Endothelial cell of umbilical vein (primary cell): ENCODE results near the gene SPTBN4. TPM values are rescaled to one million over a fixed set of nuclear protein-coding genes. Genes with fewer than 3 reads are reported as not detected.

Experiments used
- BruUV-seq: library from RNA; stranded (reverse); fragments of 400-500 nt; replicated peaks from 2 replicates; lab custom pipeline; 2021; lab: Mats Ljungman, UMichigan
- CTCF ChIA-PET: fragments of 300-600, 350-600 bp; sonication (Branson Sonifier 250); formaldehyde crosslinking; loops from one replicate; lab custom pipeline; 2021; ENCODE audit warnings: antibody characterized with exemption, inconsistent platforms; lab: Charles Lee
- POLR2A ChIA-PET: fragments of 300-600, 350-600 bp; sonication (Branson Sonifier 250); formaldehyde crosslinking; loops from one replicate; lab custom pipeline; 2021; ENCODE audit warnings: antibody characterized with exemption, inconsistent platforms; lab: Charles Lee
- DNase-seq: peaks from one replicate; pipeline ENCODE4 v3.0.0-alpha.2; 2011; ENCODE audit warnings: low read depth, low spot score
- FAIRE-seq: peaks from 2 replicates; lab custom pipeline; 2011; peaks lifted over from hg19 to GRCh38; lab: Jason Lieb, UNC
- H2AFZ ChIP-seq: 2 replicates; pipeline ENCODE4 v1.6.0; 2012; ENCODE audit warnings: low read depth, low read length, control low read depth, inconsistent platforms
- H3K27ac ChIP-seq: 2 replicates; pipeline ENCODE4 v1.5.1; 2011; ENCODE audit warnings: low read depth, mild to moderate bottlenecking, control low read depth, low read length, moderate library complexity; ENCODE audit not compliant: insufficient read depth
- H3K27me3 ChIP-seq, 2 experiments: 2 replicates each; pipeline versions ENCODE4 v1.6.0 to v1.6.1; 2011; ENCODE audit warnings: low read length in 2 of 2, mixed read lengths in 1 of 2; ENCODE audit not compliant: control insufficient read depth in 2 of 2, insufficient read depth in 2 of 2
- H3K36me3 ChIP-seq, 2 experiments: 2 replicates in 1 of 2; 3 replicates in 1 of 2; pipeline ENCODE4 v1.5.1; 2011; ENCODE audit warnings: low read length in 2 of 2, mild to moderate bottlenecking in 1 of 2, moderate library complexity in 1 of 2; ENCODE audit not compliant: control insufficient read depth in 2 of 2, insufficient read depth in 2 of 2; ENCODE audit errors: extremely low read depth in 1 of 2
- H3K4me1 ChIP-seq: 3 replicates; pipeline ENCODE4 v1.5.1; 2011; ENCODE audit warnings: mild to moderate bottlenecking, low read length; ENCODE audit not compliant: control insufficient read depth, insufficient read depth; ENCODE audit errors: extremely low read depth
- H3K4me2 ChIP-seq: 2 replicates; pipeline ENCODE4 v1.6.1; 2011; ENCODE audit warnings: low read length, control low read depth, mixed read lengths; ENCODE audit not compliant: insufficient read depth
- H3K4me3 ChIP-seq, 3 experiments: fragments of 200-600 bp in 1 of 3; sonication (generic), shearing (Covaris generic) in 1 of 3; replicated peaks in 1 of 3; 2 replicates each; pipeline ENCODE4 v1.5.1; 2011 to 2016; ENCODE audit warnings: control low read depth in 3 of 3, low read length in 3 of 3, mild to moderate bottlenecking in 2 of 3, inconsistent platforms in 1 of 3, low read depth in 1 of 3, moderate library complexity in 1 of 3; ENCODE audit not compliant: insufficient read depth in 1 of 3
- H3K79me2 ChIP-seq: 2 replicates; pipeline ENCODE4 v1.6.0; 2012; ENCODE audit warnings: low read length, inconsistent platforms; ENCODE audit not compliant: control insufficient read depth, insufficient read depth
- H3K9ac ChIP-seq: replicated peaks from 2 replicates; pipeline ENCODE3; 2011; ENCODE audit warnings: low read length, control low read depth; ENCODE audit not compliant: insufficient read depth; ENCODE audit errors: extremely low read depth
- H3K9me1 ChIP-seq: replicated peaks from 3 replicates; pipeline ENCODE4 v1.6.0; 2011; ENCODE audit warnings: mild to moderate bottlenecking, low read length; ENCODE audit not compliant: control insufficient read depth, insufficient read depth; ENCODE audit errors: extremely low read depth
- H3K9me3 ChIP-seq: replicated peaks from 2 replicates; pipeline ENCODE4 v1.5.1; 2012; ENCODE audit warnings: low read length, inconsistent platforms; ENCODE audit not compliant: control insufficient read depth, insufficient read depth
- H4K20me1 ChIP-seq: replicated peaks from 2 replicates; pipeline ENCODE3; 2011; ENCODE audit warnings: mild to moderate bottlenecking, low read length; ENCODE audit not compliant: control insufficient read depth, insufficient read depth; ENCODE audit errors: extremely low read depth
- EZH2 ChIP-seq: IDR thresholded peaks from 2 replicates; pipeline ENCODE4 v1.6.1; 2012; ENCODE audit warnings: borderline replicate concordance, low read depth, mild to moderate bottlenecking, moderate library complexity, low read length, inconsistent platforms; ENCODE audit not compliant: severe bottlenecking
- MAX ChIP-seq: IDR thresholded peaks from 2 replicates; pipeline ENCODE4 v1.6.1; 2011; ENCODE audit not compliant: insufficient read depth, insufficient read length
- POLR2A ChIP-seq: IDR thresholded peaks from 2 replicates; pipeline ENCODE4 v1.6.1; 2012; ENCODE audit warnings: low read depth, mild to moderate bottlenecking, control low read depth, low read length
- dilution Hi-C: fragments of 300-500 bp; cut with MboI; formaldehyde crosslinking; loops from one replicate; pipeline ENCODE4 v1.15.0; 2019; ENCODE audit warnings: low sequenced_read_pairs; ENCODE audit not compliant: extremely low pct_ligation_motif_present
- intact Hi-C: fragments of 100-400 bp; cut with micrococcal nuclease; formaldehyde crosslinking; loops from one replicate; pipeline ENCODE4 v1.10.0; 2022
- polyA plus RNA-seq, 4 experiments: library from polyadenylated mRNA; depleted of rRNA in 3 of 4; stranded (reverse) in 3 of 4; unstranded in 1 of 4; fragments of >200 nt; gene quantifications; 2 replicates each; pipeline versions ENCODE4 v1.2.1 to v1.2.3, GENCODE V29; 2011 to 2012; ENCODE audit warnings: missing spikeins in 1 of 4
- total RNA-seq: library from RNA; stranded (reverse); gene quantifications from 2 replicates; pipeline ENCODE4 v1.2.3, GENCODE V29; 2021
- TF ChIP-seq, protein P1 (sequence below), 2 donors: IDR thresholded peaks; 1 replicate in 1 of 2; 2 replicates in 1 of 2; pipeline ENCODE4 v1.5.1; 2011; ENCODE audit warnings: low read length in 2 of 2, mild to moderate bottlenecking in 2 of 2, moderate library complexity in 2 of 2, control low read depth in 1 of 2, inconsistent platforms in 1 of 2, low read depth in 1 of 2; ENCODE audit not compliant: insufficient read depth in 1 of 2; ENCODE audit errors: extremely low read depth in 1 of 2

SPTBN4 gene
- total and polyA plus RNA-seq, 2 donors (not counting 3 experiments of a cell fraction or from before 2014, with no cell fraction given) = 0.33 TPM; not detected in 1

GRCh38 chr19:40519352-40520322 lies 52.8 kb downstream of the SPTBN4 start:
- dilution Hi-C loops = no loop called here
- Histone ChIP-seq H3K79me2 (no peaks in the 10 kb centered on the region), H3K4me2 (no peak overlapping the region), H3K27me3 (peaks cover 2 to 8% of the 10 kb centered on the region in 2 experiments), H2AFZ (no peak overlapping the region), H3K9me1 (no peaks in the 10 kb centered on the region), H3K36me3 (no peaks in the 10 kb centered on the region), H3K9ac (no peak overlapping the region), H4K20me1 (no peaks in the 10 kb centered on the region), H3K4me3 (no peak overlapping the region), H3K9me3 (no peaks in the 10 kb centered on the region), H3K4me1 (no peaks in the 10 kb centered on the region), H3K27ac (no peak overlapping the region)
- no peak for FAIRE-seq
- ChIA-PET CTCF (interaction anchor here (0.7 kb wide), 1 partner anchor 214 kb away, joined by 3 read pairs; no protein-coding TSS in a partner anchor), POLR2A (no interaction called here)
- no TSS peak for BruUV-seq
- intact Hi-C loops = loop anchor here (10.0 kb wide), 1 partner anchor 375 kb away; no protein-coding TSS in a partner anchor
- no peak for DNase-seq
- TF ChIP-seq POLR2A (no peak), EZH2 (no peak), MAX (no peak)
- TF ChIP-seq, protein P1, sequence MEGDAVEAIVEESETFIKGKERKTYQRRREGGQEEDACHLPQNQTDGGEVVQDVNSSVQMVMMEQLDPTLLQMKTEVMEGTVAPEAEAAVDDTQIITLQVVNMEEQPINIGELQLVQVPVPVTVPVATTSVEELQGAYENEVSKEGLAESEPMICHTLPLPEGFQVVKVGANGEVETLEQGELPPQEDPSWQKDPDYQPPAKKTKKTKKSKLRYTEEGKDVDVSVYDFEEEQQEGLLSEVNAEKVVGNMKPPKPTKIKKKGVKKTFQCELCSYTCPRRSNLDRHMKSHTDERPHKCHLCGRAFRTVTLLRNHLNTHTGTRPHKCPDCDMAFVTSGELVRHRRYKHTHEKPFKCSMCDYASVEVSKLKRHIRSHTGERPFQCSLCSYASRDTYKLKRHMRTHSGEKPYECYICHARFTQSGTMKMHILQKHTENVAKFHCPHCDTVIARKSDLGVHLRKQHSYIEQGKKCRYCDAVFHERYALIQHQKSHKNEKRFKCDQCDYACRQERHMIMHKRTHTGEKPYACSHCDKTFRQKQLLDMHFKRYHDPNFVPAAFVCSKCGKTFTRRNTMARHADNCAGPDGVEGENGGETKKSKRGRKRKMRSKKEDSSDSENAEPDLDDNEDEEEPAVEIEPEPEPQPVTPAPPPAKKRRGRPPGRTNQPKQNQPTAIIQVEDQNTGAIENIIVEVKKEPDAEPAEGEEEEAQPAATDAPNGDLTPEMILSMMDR (IDR thresholded peaks at IDR 0.05; ENCODE audit: extremely low read depth in 1 of 2, insufficient read depth in 1 of 2, low read depth in 1 of 2, low read length in 2 of 2) = peak in 1 of 2 donors; percentile 15
